ENCODE data around the gene DGLUCY.

DGLUCY gene

GRCh38 chr14:91078095-91078737 lies 35.7 kb upstream of the DGLUCY start:
- peaks cover 7% of the 10 kb centered on the region for H3K4me1 ChIP-seq (ENCODE audit: insufficient read depth, low read length, poor library complexity, severe bottlenecking)
- H3K4me3 ChIP-seq (ENCODE audit: low read length, poor library complexity, severe bottlenecking), result no peak overlapping the region
- no peaks in the 10 kb centered on the region for H3F3A ChIP-seq (ENCODE audit: low read depth)
- H3K36me3 ChIP-seq (ENCODE audit: insufficient read depth, low read length), result no peaks in the 10 kb centered on the region
- H3K9me3 ChIP-seq (ENCODE audit: insufficient read depth, low read depth, low read length), result no peaks in the 10 kb centered on the region
- H3K4me2 ChIP-seq (ENCODE audit: low read depth, low read length, poor library complexity, severe bottlenecking), result peak overlapping the region; percentile 10
- no peaks in the 10 kb centered on the region for H3K79me2 ChIP-seq (ENCODE audit: insufficient read depth, low read length)
- peaks cover 4% of the 10 kb centered on the region for H4K20me1 ChIP-seq (ENCODE audit: insufficient read depth, low read length, poor library complexity, severe bottlenecking)
- H3K9me2 ChIP-seq (replicated peaks; ENCODE audit: low read depth, low read length), result no peaks in the 10 kb centered on the region
- no peak overlapping the region for H3K9ac ChIP-seq (ENCODE audit: low read depth, low read length, poor library complexity, severe bottlenecking)
- TF ChIP-seq CTCF (conservative IDR thresholded peaks at IDR 0.05; ENCODE audit: low read length), result no peak
- H2AFZ ChIP-seq (ENCODE audit: low read length), result no peak overlapping the region
- H3K27me3 ChIP-seq (ENCODE audit: insufficient read depth, low read length, poor library complexity, severe bottlenecking), result peaks cover 9% of the 10 kb centered on the region

GRCh38 chr14:91080071-91080470 lies 33.8 kb upstream of the DGLUCY start:
- TF ChIP-seq CTCF (conservative IDR thresholded peaks at IDR 0.05; ENCODE audit: low read length), result no peak
- TF ChIP-seq EZH2phosphoT487 (IDR thresholded peaks at IDR 0.05; ENCODE audit: borderline replicate concordance), result no peak
- peaks cover 9% of the 10 kb centered on the region for H3K27me3 ChIP-seq (ENCODE audit: insufficient read depth, low read length, poor library complexity, severe bottlenecking)
- no peaks in the 10 kb centered on the region for H3K36me3 ChIP-seq (ENCODE audit: insufficient read depth, low read length)
- peaks cover 4% of the 10 kb centered on the region for H4K20me1 ChIP-seq (ENCODE audit: insufficient read depth, low read length, poor library complexity, severe bottlenecking)
- H3K9me2 ChIP-seq (replicated peaks; ENCODE audit: low read depth, low read length), result no peaks in the 10 kb centered on the region
- H2AFZ ChIP-seq (ENCODE audit: low read length), result no peak overlapping the region
- H3K4me3 ChIP-seq (ENCODE audit: low read length, poor library complexity, severe bottlenecking), result no peak overlapping the region
- no peaks in the 10 kb centered on the region for H3K9me3 ChIP-seq (ENCODE audit: insufficient read depth, low read depth, low read length)
- H3K9ac ChIP-seq (ENCODE audit: low read depth, low read length, poor library complexity, severe bottlenecking), result no peak overlapping the region
- H3K79me2 ChIP-seq (ENCODE audit: insufficient read depth, low read length), result no peaks in the 10 kb centered on the region
- peaks cover 7% of the 10 kb centered on the region for H3K4me1 ChIP-seq (ENCODE audit: insufficient read depth, low read length, poor library complexity, severe bottlenecking)
- H3F3A ChIP-seq (ENCODE audit: low read depth), result no peaks in the 10 kb centered on the region
- no peak overlapping the region for H3K4me2 ChIP-seq (ENCODE audit: low read depth, low read length, poor library complexity, severe bottlenecking)

GRCh38 chr14:91082282-91082681 lies 31.6 kb upstream of the DGLUCY start:
- Histone ChIP-seq H4K20me1 (ENCODE audit: insufficient read depth, low read length, poor library complexity, severe bottlenecking) (peaks cover 4% of the 10 kb centered on the region), H3K9ac (ENCODE audit: low read depth, low read length, poor library complexity, severe bottlenecking) (no peak overlapping the region), H3K9me3 (ENCODE audit: insufficient read depth, low read depth, low read length) (no peaks in the 10 kb centered on the region), H3K4me1 (ENCODE audit: insufficient read depth, low read length, poor library complexity, severe bottlenecking) (peaks cover 7% of the 10 kb centered on the region), H3K79me2 (ENCODE audit: insufficient read depth, low read length) (no peaks in the 10 kb centered on the region), H3K4me2 (ENCODE audit: low read depth, low read length, poor library complexity, severe bottlenecking) (no peak overlapping the region), H3K27me3 (ENCODE audit: insufficient read depth, low read length, poor library complexity, severe bottlenecking) (no peaks in the 10 kb centered on the region), H3F3A (ENCODE audit: low read depth) (no peaks in the 10 kb centered on the region), H3K4me3 (ENCODE audit: low read length, poor library complexity, severe bottlenecking) (no peak overlapping the region), H2AFZ (ENCODE audit: low read length) (no peak overlapping the region), H3K36me3 (ENCODE audit: insufficient read depth, low read length) (no peaks in the 10 kb centered on the region), H3K9me2 (replicated peaks; ENCODE audit: low read depth, low read length) (no peaks in the 10 kb centered on the region)
- TF ChIP-seq EZH2phosphoT487 (IDR thresholded peaks at IDR 0.05; ENCODE audit: borderline replicate concordance) (no peak), CTCF (conservative IDR thresholded peaks at IDR 0.05; ENCODE audit: low read length) (no peak)
